Astrocyte (in vitro differentiated cells and primary cell): ENCODE results near the gene BCKDHB.

Experiments used
- CTCF ChIP-seq: IDR thresholded peaks from 2 replicates; pipeline ENCODE4 v1.5.1; 2011; ENCODE audit warnings: low read depth, mild to moderate bottlenecking, inconsistent platforms, low read length, moderate library complexity; ENCODE audit not compliant: insufficient read depth
- EZH2 ChIP-seq: IDR thresholded peaks from 2 replicates; pipeline ENCODE4 v1.6.1; 2012; ENCODE audit warnings: mild to moderate bottlenecking, low read length, inconsistent platforms; ENCODE audit not compliant: insufficient read depth

GRCh38 chr6:80338201-80338836 is 231.8 kb downstream of the BCKDHB start:
- TF ChIP-seq EZH2 = no peak
- peak; percentile 72 for TF ChIP-seq CTCF
